Measurements from ENCODE around the gene ENPP3. TPM values are rescaled to one million over a fixed set of nuclear protein-coding genes. Genes with fewer than 3 reads are reported as not detected.

The ENPP3 gene
- total RNA-seq, 2 experiments from 2014 or later, result 1.3 to 2.3 TPM

- Histone ChIP-seq H3K36me3 (ENCODE audit: insufficient read depth, low read length) (no peaks in the 10 kb centered on the region), H3K79me2 (ENCODE audit: insufficient read depth, low read depth, low read length) (no peaks in the 10 kb centered on the region), H3K9me3 (ENCODE audit: low read length) (no peaks in the 10 kb centered on the region), H2AFZ (ENCODE audit: low read length) (no peak overlapping the region), H3K4me1 (ENCODE audit: insufficient read depth, low read length, poor library complexity, severe bottlenecking) (no peaks in the 10 kb centered on the region), H4K20me1 (ENCODE audit: insufficient read depth, low read length) (no peaks in the 10 kb centered on the region), H3K4me2 (ENCODE audit: low read length) (no peak overlapping the region), H3K4me3 (ENCODE audit: low read depth, low read length, poor library complexity, severe bottlenecking) (no peak overlapping the region), H3K9me2 (ENCODE audit: insufficient read depth, low read length) (no peaks in the 10 kb centered on the region), H3K27ac (ENCODE audit: low read depth, low read length, poor library complexity, severe bottlenecking) (no peak overlapping the region)
- no TSS peak for BruUV-seq (replicated peaks)
- CTCF ChIA-PET (ENCODE audit: unreplicated experiment), result interaction anchor here (0.6 kb wide), 1 partner anchor 1473 kb away, joined by 3 read pairs; no protein-coding TSS in a partner anchor
- POLR2A ChIA-PET, result no interaction called here
- intact Hi-C loops (cut with micrococcal nuclease; ENCODE audit: unreplicated experiment), result no loop called here
- TF ChIP-seq CTCF (conservative IDR thresholded peaks at IDR 0.05; ENCODE audit: low read length), result no peak
- no peak for TF ChIP-seq EZH2phosphoT487 (IDR thresholded peaks at IDR 0.05; ENCODE audit: borderline replicate concordance, low read depth, low read length)
- no peak for DNase-seq (ENCODE audit: low spot score)
Measured at GRCh38 chr6:131651782-131652181, 14.7 kb downstream of the ENPP3 start.

- POLR2A ChIA-PET, result no interaction called here
- BruUV-seq (replicated peaks), result no TSS peak
Measured at GRCh38 chr6:131652472-131652871, 15.4 kb downstream of the ENPP3 start.

More at GRCh38 chr6:131652472-131652871, 15.4 kb downstream of the ENPP3 start:
- no peak for TF ChIP-seq CTCF (conservative IDR thresholded peaks at IDR 0.05; ENCODE audit: low read length)
- no peak for TF ChIP-seq EZH2phosphoT487 (IDR thresholded peaks at IDR 0.05; ENCODE audit: borderline replicate concordance, low read depth, low read length)
- H3K4me2 ChIP-seq (ENCODE audit: low read length), result no peak overlapping the region
- H3K4me1 ChIP-seq (ENCODE audit: insufficient read depth, low read length, poor library complexity, severe bottlenecking), result no peaks in the 10 kb centered on the region
- H3K79me2 ChIP-seq (ENCODE audit: insufficient read depth, low read depth, low read length), result no peaks in the 10 kb centered on the region
- no peak overlapping the region for H3K27ac ChIP-seq (ENCODE audit: low read depth, low read length, poor library complexity, severe bottlenecking)
- no peaks in the 10 kb centered on the region for H3K36me3 ChIP-seq (ENCODE audit: insufficient read depth, low read length)
- H3K4me3 ChIP-seq (ENCODE audit: low read depth, low read length, poor library complexity, severe bottlenecking), result no peak overlapping the region
- no peaks in the 10 kb centered on the region for H4K20me1 ChIP-seq (ENCODE audit: insufficient read depth, low read length)
- CTCF ChIA-PET (ENCODE audit: unreplicated experiment), result interaction anchor here (0.6 kb wide), 1 partner anchor 1474 kb away, joined by 3 read pairs; no protein-coding TSS in a partner anchor
- intact Hi-C loops (cut with micrococcal nuclease; ENCODE audit: unreplicated experiment), result no loop called here
- H3K9me2 ChIP-seq (ENCODE audit: insufficient read depth, low read length), result no peaks in the 10 kb centered on the region
- no peak overlapping the region for H2AFZ ChIP-seq (ENCODE audit: low read length)
- DNase-seq (ENCODE audit: low spot score), result no peak
- H3K9me3 ChIP-seq (ENCODE audit: low read length), result no peaks in the 10 kb centered on the region

Measured in OCI-LY7 (cell line).